GM23338 (cell line): ENCODE results near the gene IRF1. TPM values are rescaled to one million over a fixed set of nuclear protein-coding genes. Genes with fewer than 3 reads are reported as not detected.

ENCODE experiments used
- ATAC-seq: fragments of 200-7000 bp; cut with Tn5 transposase; 3 replicates; pipeline ENCODE4 v1.9.1; 2020
- DNase-seq: peaks from one replicate; pipeline ENCODE4 v3.0.0-alpha.2; 2015; ENCODE audit warnings: low spot score
- H2AFZ ChIP-seq: fragments of 200-600 bp; sonication (generic); 2 replicates; pipeline ENCODE4 v1.8.0; 2016; ENCODE audit warnings: antibody characterized with exemption, mild to moderate bottlenecking, moderate library complexity
- H3F3A ChIP-seq: fragments of 200-600 bp; sonication (generic); replicated peaks from 2 replicates; pipeline ENCODE4 v1.8.0; 2017; ENCODE audit warnings: antibody characterized with exemption, mixed run types, low read depth
- H3K27ac ChIP-seq: fragments of 200-600 bp; sonication (generic); 2 replicates; pipeline ENCODE4 v1.6.1; 2016; ENCODE audit warnings: low read depth
- H3K27me3 ChIP-seq: fragments of 200-600 bp; sonication (generic); 2 replicates; pipeline ENCODE4 v1.8.0; 2016; ENCODE audit warnings: mild to moderate bottlenecking, mixed run types, moderate library complexity; ENCODE audit not compliant: insufficient read depth
- H3K36me3 ChIP-seq: fragments of 200-600 bp; sonication (generic); 2 replicates; pipeline ENCODE4 v1.8.0; 2016; ENCODE audit warnings: mild to moderate bottlenecking; ENCODE audit not compliant: insufficient read depth
- H3K4me1 ChIP-seq: fragments of 200-600 bp; sonication (generic); 2 replicates; pipeline ENCODE4 v1.8.0; 2016; ENCODE audit warnings: mild to moderate bottlenecking, moderate library complexity; ENCODE audit not compliant: insufficient read depth
- H3K4me2 ChIP-seq: fragments of 200-600 bp; sonication (generic); 2 replicates; pipeline ENCODE4 v1.7.1; 2017; ENCODE audit warnings: mixed run types
- H3K4me3 ChIP-seq: fragments of 200-600 bp; sonication (generic); 2 replicates; pipeline ENCODE4 v1.6.1; 2016; ENCODE audit warnings: mixed run types
- H3K79me2 ChIP-seq: fragments of 200-600 bp; sonication (generic); replicated peaks from 2 replicates; pipeline ENCODE4 v1.8.0; 2017; ENCODE audit warnings: mild to moderate bottlenecking; ENCODE audit not compliant: insufficient read depth
- H3K9me2 ChIP-seq: fragments of 200-600 bp; sonication (generic); 2 replicates; pipeline ENCODE4 v1.8.0; 2017; ENCODE audit not compliant: insufficient read depth
- H4K20me1 ChIP-seq: fragments of 200-600 bp; sonication (generic); replicated peaks from 2 replicates; pipeline ENCODE4 v1.8.0; 2017; ENCODE audit warnings: mild to moderate bottlenecking; ENCODE audit not compliant: insufficient read depth
- H3K27ac Mint-ChIP-seq: 2 replicates; pipeline ENCODE4 v1.8.0; 2020; ENCODE audit warnings: inconsistent platforms, mild to moderate bottlenecking, moderate library complexity, mixed read lengths
- H3K27me3 Mint-ChIP-seq: 3 replicates; pipeline ENCODE4 v1.8.0; 2022; ENCODE audit warnings: low read depth, mild to moderate bottlenecking, moderate library complexity, mixed read lengths, inconsistent platforms; ENCODE audit not compliant: insufficient read depth, poor library complexity
- H3K36me3 Mint-ChIP-seq: 3 replicates; pipeline ENCODE4 v1.8.0; 2021; ENCODE audit warnings: low read depth, mild to moderate bottlenecking, inconsistent platforms, moderate library complexity, mixed read lengths
- H3K4me1 Mint-ChIP-seq: 3 replicates; pipeline ENCODE4 v1.8.0; 2020; ENCODE audit warnings: mild to moderate bottlenecking, inconsistent platforms, mixed read lengths
- H3K4me3 Mint-ChIP-seq: 3 replicates; pipeline ENCODE4 v1.8.0; 2021; ENCODE audit warnings: moderate library complexity, mild to moderate bottlenecking, inconsistent platforms, mixed read lengths
- H3K9me3 Mint-ChIP-seq: 3 replicates; pipeline ENCODE4 v1.8.0; 2020; ENCODE audit warnings: moderate library complexity, mild to moderate bottlenecking, inconsistent platforms, mixed read lengths
- CREB1 ChIP-seq: fragments of 250-450 bp; sonication (Bioruptor Pico); IDR thresholded peaks from 2 replicates; pipeline ENCODE4 v1.5.0; 2020; ENCODE audit warnings: low read depth, mild to moderate bottlenecking, moderate library complexity
- EZH2phosphoT487 ChIP-seq: fragments of 200-600 bp; sonication (generic); IDR thresholded peaks from one replicate; pipeline ENCODE4 v1.8.1; 2018; ENCODE audit warnings: antibody characterized with exemption; ENCODE audit not compliant: unreplicated experiment
- STAT1 ChIP-seq: IDR thresholded peaks from one replicate; pipeline ENCODE4 v1.6.1; 2016; ENCODE audit warnings: antibody characterized with exemption; ENCODE audit not compliant: unreplicated experiment
- ZNF114 ChIP-seq: fragments of 250-450 bp; sonication (Bioruptor Pico); IDR thresholded peaks from 2 replicates; pipeline ENCODE4 v1.5.0; 2020; ENCODE audit warnings: mild to moderate bottlenecking, moderate library complexity
- ZNF331 ChIP-seq: fragments of 250-450 bp; sonication (Bioruptor Pico); IDR thresholded peaks from 2 replicates; pipeline ENCODE4 v1.5.0; 2020; ENCODE audit warnings: low read depth, mild to moderate bottlenecking, moderate library complexity
- polyA plus RNA-seq: library from polyadenylated mRNA; unstranded; fragments of >200 nt; fragmentation: Nextera tagmentation; extraction: Ambion mirVana; gene quantifications from 2 replicates; pipeline ENCODE4 v1.2.1, GENCODE V29; 2016
- total RNA-seq: library from RNA; depleted of rRNA; stranded (reverse); fragments of >200 nt; shearing (Covaris generic); gene quantifications from 2 replicates; pipeline ENCODE4 v1.2.3, GENCODE V29; 2014
- TF ChIP-seq, protein P1 (sequence below): IDR thresholded peaks from one replicate; pipeline ENCODE4 v1.6.1; 2018; ENCODE audit warnings: antibody characterized with exemption; ENCODE audit not compliant: unreplicated experiment
- TF ChIP-seq, protein P2 (sequence below): fragments of 250-450 bp; sonication (Bioruptor Pico); IDR thresholded peaks from 2 replicates; pipeline ENCODE4 v1.5.0; 2020; ENCODE audit warnings: mild to moderate bottlenecking, moderate library complexity

The IRF1 gene
- total and polyA plus RNA-seq, 2 experiments from 2014 or later = 6.9 to 8.6 TPM

- TF ChIP-seq, protein P1, sequence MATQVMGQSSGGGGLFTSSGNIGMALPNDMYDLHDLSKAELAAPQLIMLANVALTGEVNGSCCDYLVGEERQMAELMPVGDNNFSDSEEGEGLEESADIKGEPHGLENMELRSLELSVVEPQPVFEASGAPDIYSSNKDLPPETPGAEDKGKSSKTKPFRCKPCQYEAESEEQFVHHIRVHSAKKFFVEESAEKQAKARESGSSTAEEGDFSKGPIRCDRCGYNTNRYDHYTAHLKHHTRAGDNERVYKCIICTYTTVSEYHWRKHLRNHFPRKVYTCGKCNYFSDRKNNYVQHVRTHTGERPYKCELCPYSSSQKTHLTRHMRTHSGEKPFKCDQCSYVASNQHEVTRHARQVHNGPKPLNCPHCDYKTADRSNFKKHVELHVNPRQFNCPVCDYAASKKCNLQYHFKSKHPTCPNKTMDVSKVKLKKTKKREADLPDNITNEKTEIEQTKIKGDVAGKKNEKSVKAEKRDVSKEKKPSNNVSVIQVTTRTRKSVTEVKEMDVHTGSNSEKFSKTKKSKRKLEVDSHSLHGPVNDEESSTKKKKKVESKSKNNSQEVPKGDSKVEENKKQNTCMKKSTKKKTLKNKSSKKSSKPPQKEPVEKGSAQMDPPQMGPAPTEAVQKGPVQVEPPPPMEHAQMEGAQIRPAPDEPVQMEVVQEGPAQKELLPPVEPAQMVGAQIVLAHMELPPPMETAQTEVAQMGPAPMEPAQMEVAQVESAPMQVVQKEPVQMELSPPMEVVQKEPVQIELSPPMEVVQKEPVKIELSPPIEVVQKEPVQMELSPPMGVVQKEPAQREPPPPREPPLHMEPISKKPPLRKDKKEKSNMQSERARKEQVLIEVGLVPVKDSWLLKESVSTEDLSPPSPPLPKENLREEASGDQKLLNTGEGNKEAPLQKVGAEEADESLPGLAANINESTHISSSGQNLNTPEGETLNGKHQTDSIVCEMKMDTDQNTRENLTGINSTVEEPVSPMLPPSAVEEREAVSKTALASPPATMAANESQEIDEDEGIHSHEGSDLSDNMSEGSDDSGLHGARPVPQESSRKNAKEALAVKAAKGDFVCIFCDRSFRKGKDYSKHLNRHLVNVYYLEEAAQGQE = no peak
- TF ChIP-seq ZNF331 = no peak
- Histone ChIP-seq H3K4me1 (peaks cover 10% of the 10 kb centered on the region), H3K36me3 (no peaks in the 10 kb centered on the region), H4K20me1 (peaks cover 3% of the 10 kb centered on the region; the same call in 1 of the 2 replicates), H3K27ac (no peak overlapping the region), H3K27me3 (peaks cover 33% of the 10 kb centered on the region), H3K9me2 (no peaks in the 10 kb centered on the region), H3F3A (no peaks in the 10 kb centered on the region), H3K79me2 (0 out of 2 replicates have a peak, but pooled peaks cover 5% of the 10 kb centered on the region), H3K4me3 (no peak overlapping the region), H2AFZ (no peak overlapping the region), H3K4me2 (no peak overlapping the region)
- Mint-ChIP-seq H3K27ac (no peak overlapping the region), H3K27me3 (peaks cover 25% of the 10 kb centered on the region), H3K36me3 (peaks cover 14% of the 10 kb centered on the region), H3K9me3 (no peaks in the 10 kb centered on the region), H3K4me1 (peaks cover 22% of the 10 kb centered on the region), H3K4me3 (no peak overlapping the region)
- DNase-seq (no peak), ATAC-seq (no peak)
Measured at GRCh38 chr5:132488590-132488989, 2.0 kb downstream of the IRF1 start.

DNA sequence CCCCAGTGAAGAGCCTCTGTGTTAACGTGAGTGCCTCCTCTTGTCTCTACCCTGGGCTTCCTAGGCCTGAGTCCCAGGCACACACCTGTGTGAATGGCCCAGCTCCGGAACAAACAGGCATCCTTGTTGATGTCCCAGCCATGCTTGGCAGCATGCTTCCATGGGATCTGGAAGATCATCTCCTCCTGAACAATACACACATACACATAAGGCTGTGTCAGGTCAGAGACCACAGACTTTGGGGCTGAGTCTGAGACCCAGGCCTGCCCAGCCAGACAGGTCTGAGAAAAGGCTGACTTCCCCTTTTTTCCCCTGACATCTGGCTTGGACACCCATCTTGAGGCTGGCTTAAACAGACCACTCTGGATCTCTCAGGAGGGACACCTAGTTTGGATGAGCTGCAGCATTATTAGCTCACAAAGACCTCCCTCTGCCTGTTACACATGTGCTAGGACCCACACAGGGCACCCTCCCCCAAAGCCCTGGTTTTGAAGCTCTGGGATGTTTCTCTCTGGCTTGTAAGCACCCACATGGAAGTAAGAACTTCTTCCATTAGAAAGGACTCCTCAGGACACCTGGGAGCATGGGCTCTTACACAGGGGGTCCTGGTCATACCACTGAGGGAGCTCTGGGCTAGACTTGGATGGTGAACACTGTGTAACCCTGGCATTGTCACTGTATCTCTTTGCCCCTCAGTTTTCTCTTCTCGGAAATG, 2.6 kb downstream of the IRF1 start:
- no peak overlapping the region for H3K4me2 ChIP-seq
- DNase-seq = no peak
- no peaks in the 10 kb centered on the region for H3K9me3 Mint-ChIP-seq
- no peak for TF ChIP-seq CREB1 (CRISPR knock-in tag)
- TF ChIP-seq, protein P2, sequence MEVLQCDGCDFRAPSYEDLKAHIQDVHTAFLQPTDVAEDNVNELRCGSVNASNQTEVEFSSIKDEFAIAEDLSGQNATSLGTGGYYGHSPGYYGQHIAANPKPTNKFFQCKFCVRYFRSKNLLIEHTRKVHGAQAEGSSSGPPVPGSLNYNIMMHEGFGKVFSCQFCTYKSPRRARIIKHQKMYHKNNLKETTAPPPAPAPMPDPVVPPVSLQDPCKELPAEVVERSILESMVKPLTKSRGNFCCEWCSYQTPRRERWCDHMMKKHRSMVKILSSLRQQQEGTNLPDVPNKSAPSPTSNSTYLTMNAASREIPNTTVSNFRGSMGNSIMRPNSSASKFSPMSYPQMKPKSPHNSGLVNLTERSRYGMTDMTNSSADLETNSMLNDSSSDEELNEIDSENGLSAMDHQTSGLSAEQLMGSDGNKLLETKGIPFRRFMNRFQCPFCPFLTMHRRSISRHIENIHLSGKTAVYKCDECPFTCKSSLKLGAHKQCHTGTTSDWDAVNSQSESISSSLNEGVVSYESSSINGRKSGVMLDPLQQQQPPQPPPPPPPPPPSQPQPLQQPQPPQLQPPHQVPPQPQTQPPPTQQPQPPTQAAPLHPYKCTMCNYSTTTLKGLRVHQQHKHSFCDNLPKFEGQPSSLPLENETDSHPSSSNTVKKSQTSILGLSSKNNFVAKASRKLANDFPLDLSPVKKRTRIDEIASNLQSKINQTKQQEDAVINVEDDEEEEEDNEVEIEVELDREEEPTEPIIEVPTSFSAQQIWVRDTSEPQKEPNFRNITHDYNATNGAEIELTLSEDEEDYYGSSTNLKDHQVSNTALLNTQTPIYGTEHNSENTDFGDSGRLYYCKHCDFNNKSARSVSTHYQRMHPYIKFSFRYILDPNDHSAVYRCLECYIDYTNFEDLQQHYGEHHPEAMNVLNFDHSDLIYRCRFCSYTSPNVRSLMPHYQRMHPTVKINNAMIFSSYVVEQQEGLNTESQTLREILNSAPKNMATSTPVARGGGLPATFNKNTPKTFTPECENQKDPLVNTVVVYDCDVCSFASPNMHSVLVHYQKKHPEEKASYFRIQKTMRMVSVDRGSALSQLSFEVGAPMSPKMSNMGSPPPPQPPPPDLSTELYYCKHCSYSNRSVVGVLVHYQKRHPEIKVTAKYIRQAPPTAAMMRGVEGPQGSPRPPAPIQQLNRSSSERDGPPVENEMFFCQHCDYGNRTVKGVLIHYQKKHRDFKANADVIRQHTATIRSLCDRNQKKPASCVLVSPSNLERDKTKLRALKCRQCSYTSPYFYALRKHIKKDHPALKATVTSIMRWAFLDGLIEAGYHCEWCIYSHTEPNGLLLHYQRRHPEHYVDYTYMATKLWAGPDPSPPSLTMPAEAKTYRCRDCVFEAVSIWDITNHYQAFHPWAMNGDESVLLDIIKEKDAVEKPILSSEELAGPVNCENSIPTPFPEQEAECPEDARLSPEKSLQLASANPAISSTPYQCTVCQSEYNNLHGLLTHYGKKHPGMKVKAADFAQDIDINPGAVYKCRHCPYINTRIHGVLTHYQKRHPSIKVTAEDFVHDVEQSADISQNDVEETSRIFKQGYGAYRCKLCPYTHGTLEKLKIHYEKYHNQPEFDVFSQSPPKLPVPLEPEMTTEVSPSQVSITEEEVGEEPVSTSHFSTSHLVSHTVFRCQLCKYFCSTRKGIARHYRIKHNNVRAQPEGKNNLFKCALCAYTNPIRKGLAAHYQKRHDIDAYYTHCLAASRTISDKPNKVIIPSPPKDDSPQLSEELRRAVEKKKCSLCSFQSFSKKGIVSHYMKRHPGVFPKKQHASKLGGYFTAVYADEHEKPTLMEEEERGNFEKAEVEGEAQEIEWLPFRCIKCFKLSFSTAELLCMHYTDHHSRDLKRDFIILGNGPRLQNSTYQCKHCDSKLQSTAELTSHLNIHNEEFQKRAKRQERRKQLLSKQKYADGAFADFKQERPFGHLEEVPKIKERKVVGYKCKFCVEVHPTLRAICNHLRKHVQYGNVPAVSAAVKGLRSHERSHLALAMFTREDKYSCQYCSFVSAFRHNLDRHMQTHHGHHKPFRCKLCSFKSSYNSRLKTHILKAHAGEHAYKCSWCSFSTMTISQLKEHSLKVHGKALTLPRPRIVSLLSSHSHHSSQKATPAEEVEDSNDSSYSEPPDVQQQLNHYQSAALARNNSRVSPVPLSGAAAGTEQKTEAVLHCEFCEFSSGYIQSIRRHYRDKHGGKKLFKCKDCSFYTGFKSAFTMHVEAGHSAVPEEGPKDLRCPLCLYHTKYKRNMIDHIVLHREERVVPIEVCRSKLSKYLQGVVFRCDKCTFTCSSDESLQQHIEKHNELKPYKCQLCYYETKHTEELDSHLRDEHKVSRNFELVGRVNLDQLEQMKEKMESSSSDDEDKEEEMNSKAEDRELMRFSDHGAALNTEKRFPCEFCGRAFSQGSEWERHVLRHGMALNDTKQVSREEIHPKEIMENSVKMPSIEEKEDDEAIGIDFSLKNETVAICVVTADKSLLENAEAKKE (CRISPR knock-in tag) = no peak
- TF ChIP-seq, protein P1 = no peak
- TF ChIP-seq ZNF114 (CRISPR knock-in tag) = no peak
- no peak for TF ChIP-seq EZH2phosphoT487
- TF ChIP-seq STAT1 = no peak

More for the DNA sequence above, 2.6 kb downstream of the IRF1 start:
- H3K4me1 Mint-ChIP-seq = peaks cover 22% of the 10 kb centered on the region
- Histone ChIP-seq H3K36me3 (no peaks in the 10 kb centered on the region), H3F3A (no peaks in the 10 kb centered on the region), H3K9me2 (no peaks in the 10 kb centered on the region), H3K27ac (no peak overlapping the region), H4K20me1 (peaks cover 3% of the 10 kb centered on the region; the same call in 1 of the 2 replicates), H3K27me3 (peaks cover 27% of the 10 kb centered on the region), H3K4me1 (peaks cover 10% of the 10 kb centered on the region), H3K79me2 (0 out of 2 replicates have a peak, but pooled peaks cover 5% of the 10 kb centered on the region), H3K4me3 (no peak overlapping the region), H2AFZ (no peak overlapping the region)
- H3K4me3 Mint-ChIP-seq = no peak overlapping the region
- no peak for ATAC-seq
- peaks cover 22% of the 10 kb centered on the region for H3K27me3 Mint-ChIP-seq
- H3K27ac Mint-ChIP-seq = no peak overlapping the region
- peaks cover 16% of the 10 kb centered on the region for H3K36me3 Mint-ChIP-seq
